Measurements from ENCODE around the gene TNFRSF4. TPM values are rescaled to one million over a fixed set of nuclear protein-coding genes. Genes with fewer than 3 reads are reported as not detected.
A peak's percentile ranks its signal among the peaks of the same experiment; 100 is the strongest.
"Not testable (repeated sequence)": the region's sequence is repeated elsewhere in the genome, so short reads cannot be mapped to it uniquely, and the experiment has no call there.

Gene TNFRSF4
- total and polyA plus RNA-seq, 5 donors from 2014 or later, result 19.0 to 65.8 (median 33.9) TPM

- Histone ChIP-seq H3K36me3 (ENCODE audit: control insufficient read depth, insufficient read depth, low read length) (no peaks in the 10 kb centered on the region), H3K4me1 (ENCODE audit: control insufficient read depth, insufficient read depth, low read length, poor library complexity, severe bottlenecking) (peaks cover 10% of the 10 kb centered on the region), H3K27ac (ENCODE audit: insufficient read depth, low read length, poor library complexity, severe bottlenecking) (peak overlapping the region; percentile 41), H3K9me3 (ENCODE audit: control insufficient read depth in 2 of 2, low read length in 2 of 2) (no peaks in the 10 kb centered on the region), H3K4me3 (ENCODE audit: low read depth, low read length) (no peak overlapping the region), H3K27me3 (ENCODE audit: control insufficient read depth, insufficient read depth, low read length) (no peaks in the 10 kb centered on the region)
- peak overlapping the region; percentile 69 to 91 (median 78) for H3K4me3 Mint-ChIP-seq
- no peaks in the 10 kb centered on the region for H3K36me3 Mint-ChIP-seq
- peaks cover 0 to 5% (median 0%) of the 10 kb centered on the region in 7 donors for H3K9me3 Mint-ChIP-seq
- H3K27me3 Mint-ChIP-seq, result no peaks in the 10 kb centered on the region
- H3K4me1 Mint-ChIP-seq, result peaks cover 0 to 8% (median 1%) of the 10 kb centered on the region in 4 donors
- no peak for DNase-seq
- peak overlapping the region in 2 of 3 donors; percentile 65 to 86 for H3K27ac Mint-ChIP-seq
- no peak for ATAC-seq (ENCODE audit: low read depth in 2 of 2)
Measured at GRCh38 chr1:1199141-1199960, 14.6 kb downstream of the TNFRSF4 start.

DNA sequence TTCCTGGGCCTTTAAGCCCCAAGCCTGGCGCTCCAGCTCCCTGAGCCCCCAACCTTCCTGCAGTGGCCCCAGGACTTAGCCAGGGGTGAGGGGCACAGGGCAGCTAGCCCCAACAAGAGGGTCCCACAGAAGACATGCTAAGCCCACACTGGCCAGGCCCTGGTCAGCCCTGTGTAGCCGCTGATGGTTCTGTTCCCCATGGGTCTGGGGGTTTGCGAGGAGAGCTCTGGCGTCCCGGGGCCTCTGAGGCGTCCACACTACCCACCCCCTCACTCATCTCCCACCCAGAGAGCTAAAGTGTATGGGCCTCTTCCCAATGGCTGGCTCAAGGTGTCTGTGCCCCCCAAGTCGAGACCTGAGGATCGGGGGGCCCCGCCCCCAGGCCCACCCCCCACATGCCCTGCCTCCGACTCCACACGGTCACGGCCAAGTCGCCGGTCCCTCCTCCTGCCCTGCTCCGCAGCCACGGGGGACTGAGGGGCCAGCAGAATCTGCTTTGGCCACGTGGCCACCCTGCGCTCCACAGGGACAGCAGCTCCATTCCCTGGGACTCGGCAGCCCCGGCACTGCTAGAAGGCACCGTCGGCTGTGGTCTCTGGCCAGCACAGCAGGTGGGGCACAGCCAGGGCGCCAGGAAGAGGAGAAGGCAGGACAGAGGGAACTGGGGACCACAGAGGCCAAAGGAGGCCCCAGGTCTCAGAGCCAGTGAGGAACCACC lies 15.4 kb downstream of the TNFRSF4 start:
- H3K9me3 ChIP-seq (ENCODE audit: control insufficient read depth in 2 of 2, low read length in 2 of 2), result no peaks in the 10 kb centered on the region
- peaks cover 0 to 5% (median 0%) of the 10 kb centered on the region in 7 donors for H3K9me3 Mint-ChIP-seq
- H3K27me3 Mint-ChIP-seq, result no peaks in the 10 kb centered on the region
- no peak overlapping the region for H3K27ac Mint-ChIP-seq
- no peaks in the 10 kb centered on the region for H3K36me3 Mint-ChIP-seq
- DNase-seq, result no peak
- no peaks in the 10 kb centered on the region for H3K27me3 ChIP-seq (ENCODE audit: control insufficient read depth, insufficient read depth, low read length)
- no peak overlapping the region for H3K4me3 Mint-ChIP-seq
- H3K4me3 ChIP-seq (ENCODE audit: low read depth, low read length), result no peak overlapping the region
- H3K4me1 ChIP-seq (ENCODE audit: control insufficient read depth, insufficient read depth, low read length, poor library complexity, severe bottlenecking), result peaks cover 10% of the 10 kb centered on the region
- peaks cover 0 to 8% (median 1%) of the 10 kb centered on the region in 4 donors for H3K4me1 Mint-ChIP-seq
- no peak overlapping the region for H3K27ac ChIP-seq (ENCODE audit: insufficient read depth, low read length, poor library complexity, severe bottlenecking)
- H3K36me3 ChIP-seq (ENCODE audit: control insufficient read depth, insufficient read depth, low read length), result no peaks in the 10 kb centered on the region
- ATAC-seq (ENCODE audit: low read depth in 2 of 2), result no peak

- DNase-seq, result no peak
- Mint-ChIP-seq H3K9me3 (peaks cover 0 to 5% (median 0%) of the 10 kb centered on the region in 7 donors), H3K4me1 (peaks cover 0 to 8% (median 1%) of the 10 kb centered on the region in 4 donors), H3K27ac (no peak overlapping the region), H3K27me3 (no peaks in the 10 kb centered on the region), H3K4me3 (no peak overlapping the region), H3K36me3 (no peaks in the 10 kb centered on the region)
- Histone ChIP-seq H3K4me1 (ENCODE audit: control insufficient read depth, insufficient read depth, low read length, poor library complexity, severe bottlenecking) (peaks cover 10% of the 10 kb centered on the region), H3K27ac (ENCODE audit: insufficient read depth, low read length, poor library complexity, severe bottlenecking) (no peak overlapping the region), H3K9me3 (ENCODE audit: control insufficient read depth in 2 of 2, low read length in 2 of 2) (no peaks in the 10 kb centered on the region), H3K27me3 (ENCODE audit: control insufficient read depth, insufficient read depth, low read length) (no peaks in the 10 kb centered on the region), H3K4me3 (ENCODE audit: low read depth, low read length) (no peak overlapping the region), H3K36me3 (ENCODE audit: control insufficient read depth, insufficient read depth, low read length) (no peaks in the 10 kb centered on the region)
- no peak for ATAC-seq (ENCODE audit: low read depth in 2 of 2)
Measured at GRCh38 chr1:1197551-1198422, 16.2 kb downstream of the TNFRSF4 start.

GRCh38 chr1:1197188-1197500 lies 16.8 kb downstream of the TNFRSF4 start:
- DNase-seq, result no peak
- Mint-ChIP-seq H3K27me3 (peaks cover under 1% of the 10 kb centered on the region), H3K4me1 (peaks cover 0 to 8% (median 1%) of the 10 kb centered on the region in 4 donors), H3K36me3 (no peaks in the 10 kb centered on the region), H3K27ac (no peak overlapping the region), H3K9me3 (peaks cover 0 to 6% (median under 1%) of the 10 kb centered on the region in 7 donors), H3K4me3 (peak overlapping the region in 1 of 4 donors; percentile 16)
- Histone ChIP-seq H3K36me3 (ENCODE audit: control insufficient read depth, insufficient read depth, low read length) (no peaks in the 10 kb centered on the region), H3K4me3 (ENCODE audit: low read depth, low read length) (no peak overlapping the region), H3K27ac (ENCODE audit: insufficient read depth, low read length, poor library complexity, severe bottlenecking) (no peak overlapping the region), H3K4me1 (ENCODE audit: control insufficient read depth, insufficient read depth, low read length, poor library complexity, severe bottlenecking) (peaks cover 10% of the 10 kb centered on the region), H3K9me3 (ENCODE audit: control insufficient read depth in 2 of 2, low read length in 2 of 2) (no peaks in the 10 kb centered on the region), H3K27me3 (ENCODE audit: control insufficient read depth, insufficient read depth, low read length) (no peaks in the 10 kb centered on the region)
- ATAC-seq (ENCODE audit: low read depth in 2 of 2), result no peak

DNA sequence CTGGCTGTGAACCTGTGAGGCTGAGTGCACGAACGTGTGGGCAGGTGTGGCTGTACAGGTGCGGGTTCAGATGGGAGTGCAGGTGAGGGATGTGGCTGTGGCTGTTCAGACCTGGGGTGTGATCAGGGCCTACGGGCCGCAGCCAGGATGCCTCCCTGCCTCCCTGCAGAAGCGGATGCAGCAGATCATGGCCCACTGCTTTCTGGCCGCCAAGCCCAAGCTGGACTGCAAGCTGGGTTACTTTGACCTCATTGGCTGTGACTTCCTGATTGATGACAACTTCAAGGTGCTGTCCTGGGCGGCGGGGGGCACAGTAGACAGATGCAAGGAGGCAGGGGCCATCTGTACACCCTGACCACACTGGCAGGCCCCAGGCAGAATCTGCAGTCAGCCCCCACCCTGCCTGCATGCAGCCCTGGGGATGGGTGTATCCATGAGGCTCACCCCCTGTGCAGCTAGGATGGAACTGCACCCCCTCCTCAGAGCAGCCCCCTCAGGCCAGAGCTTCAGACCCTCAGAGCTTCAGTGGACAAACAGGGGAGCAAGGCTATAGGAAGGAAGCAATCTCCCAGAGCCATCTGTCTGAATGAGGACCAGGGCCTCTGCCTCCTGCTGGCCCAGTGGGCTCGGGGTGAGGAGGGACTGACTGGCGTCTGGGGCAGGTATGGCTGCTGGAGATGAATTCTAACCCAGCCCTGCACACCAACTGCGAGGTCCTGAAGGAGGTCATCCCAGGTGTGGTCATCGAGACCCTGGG lies 17.3 kb downstream of the TNFRSF4 start:
- DNase-seq, result no peak
- H3K4me1 Mint-ChIP-seq, result peaks cover 0 to 8% (median 1%) of the 10 kb centered on the region in 4 donors
- H3K4me3 Mint-ChIP-seq, result peak overlapping the region in 1 of 4 donors; percentile 16
- Histone ChIP-seq H3K4me3 (ENCODE audit: low read depth, low read length) (no peak overlapping the region), H3K27ac (ENCODE audit: insufficient read depth, low read length, poor library complexity, severe bottlenecking) (no peak overlapping the region), H3K27me3 (ENCODE audit: control insufficient read depth, insufficient read depth, low read length) (no peaks in the 10 kb centered on the region), H3K9me3 (ENCODE audit: control insufficient read depth in 2 of 2, low read length in 2 of 2) (no peaks in the 10 kb centered on the region), H3K36me3 (ENCODE audit: control insufficient read depth, insufficient read depth, low read length) (no peaks in the 10 kb centered on the region), H3K4me1 (ENCODE audit: control insufficient read depth, insufficient read depth, low read length, poor library complexity, severe bottlenecking) (peaks cover 10% of the 10 kb centered on the region)
- peaks cover 0 to 10% (median 5%) of the 10 kb centered on the region in 7 donors for H3K9me3 Mint-ChIP-seq
- H3K27me3 Mint-ChIP-seq, result peaks cover 4% of the 10 kb centered on the region
- H3K36me3 Mint-ChIP-seq, result no peaks in the 10 kb centered on the region
- ATAC-seq (ENCODE audit: low read depth in 2 of 2), result no peak
- H3K27ac Mint-ChIP-seq, result no peak overlapping the region

DNA sequence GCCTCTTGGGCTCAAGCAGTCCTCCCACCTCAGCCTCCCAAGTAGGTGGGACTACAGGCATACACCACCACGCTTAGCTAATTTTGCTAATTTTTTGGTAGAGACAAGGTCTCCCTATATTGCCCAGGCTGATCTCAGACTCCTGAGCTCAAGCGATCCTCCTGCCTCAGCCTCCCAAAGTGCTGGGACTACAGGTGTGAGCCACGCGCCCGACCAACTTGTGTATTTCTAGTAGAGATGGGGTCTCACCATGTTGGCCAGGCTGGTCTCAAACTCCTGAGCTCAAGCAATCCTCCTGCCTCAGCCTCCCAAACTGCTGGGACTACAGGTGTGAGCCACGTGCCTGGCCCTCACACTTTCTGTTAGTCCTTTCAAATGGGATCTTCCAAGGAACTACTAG lies 18.2 kb downstream of the TNFRSF4 start:
- H3K4me3 Mint-ChIP-seq; H3K4me3 ChIP-seq (ENCODE audit: low read depth, low read length); ATAC-seq (ENCODE audit: low read depth in 2 of 2); H3K4me1 ChIP-seq (ENCODE audit: control insufficient read depth, insufficient read depth, low read length, poor library complexity, severe bottlenecking); H3K4me1 Mint-ChIP-seq; H3K27me3 Mint-ChIP-seq; H3K9me3 ChIP-seq (ENCODE audit: control insufficient read depth in 2 of 2, low read length in 2 of 2); H3K27ac Mint-ChIP-seq; H3K27me3 ChIP-seq (ENCODE audit: control insufficient read depth, insufficient read depth, low read length); H3K36me3 Mint-ChIP-seq; DNase-seq; H3K27ac ChIP-seq (ENCODE audit: insufficient read depth, low read length, poor library complexity, severe bottlenecking); H3K36me3 ChIP-seq (ENCODE audit: control insufficient read depth, insufficient read depth, low read length): not testable (repeated sequence)
- H3K9me3 Mint-ChIP-seq, result peaks cover 0 to 10% (median 5%) of the 10 kb centered on the region in 7 donors

DNA sequence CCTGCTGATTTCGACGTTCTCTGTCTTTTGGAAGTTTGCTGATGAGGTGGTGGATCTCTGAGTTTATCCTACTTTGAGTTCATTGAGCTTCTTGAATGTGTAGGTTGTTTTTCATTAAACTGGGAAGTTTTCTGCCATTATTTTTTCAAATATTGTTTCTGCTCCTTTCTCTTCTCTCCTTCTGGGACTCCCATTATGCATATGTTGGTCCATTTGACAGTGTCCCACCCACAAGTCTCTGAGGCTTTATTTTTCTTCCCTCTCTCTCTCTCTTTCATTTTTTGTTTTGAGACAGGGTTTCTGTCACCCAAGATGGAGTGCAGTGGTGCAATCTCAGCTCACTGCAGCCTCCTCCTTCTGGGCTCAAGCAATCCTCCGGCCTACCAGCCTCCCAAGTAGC lies 19.2 kb downstream of the TNFRSF4 start:
- Histone ChIP-seq H3K4me1 (ENCODE audit: control insufficient read depth, insufficient read depth, low read length, poor library complexity, severe bottlenecking) (no peaks in the 10 kb centered on the region), H3K27me3 (ENCODE audit: control insufficient read depth, insufficient read depth, low read length) (no peaks in the 10 kb centered on the region), H3K9me3 (ENCODE audit: control insufficient read depth in 2 of 2, low read length in 2 of 2) (no peaks in the 10 kb centered on the region), H3K27ac (ENCODE audit: insufficient read depth, low read length, poor library complexity, severe bottlenecking) (no peak overlapping the region), H3K36me3 (ENCODE audit: control insufficient read depth, insufficient read depth, low read length) (no peaks in the 10 kb centered on the region), H3K4me3 (ENCODE audit: low read depth, low read length) (no peak overlapping the region)
- Mint-ChIP-seq H3K4me3 (peak overlapping the region in 1 of 4 donors; percentile 38), H3K27me3 (peaks cover 4% of the 10 kb centered on the region), H3K4me1 (peaks cover 0 to 2% (median 0%) of the 10 kb centered on the region in 4 donors), H3K27ac (no peak overlapping the region), H3K36me3 (no peaks in the 10 kb centered on the region), H3K9me3 (peaks cover 0 to 10% (median 5%) of the 10 kb centered on the region in 7 donors)
- ATAC-seq (ENCODE audit: low read depth in 2 of 2) (no peak), DNase-seq (no peak)
